Hematopoietic multipotent progenitor cell treated with erythropoietin and hydrocortisone succinate and interleukin-3 and kit ligand, for 4 days (in vitro differentiated cells): ENCODE measurements around the gene WDR87.

Experiments used
- DNase-seq: peaks from one replicate; pipeline ENCODE4 v3.0.0-alpha.2; 2015

The WDR87 gene

DNA sequence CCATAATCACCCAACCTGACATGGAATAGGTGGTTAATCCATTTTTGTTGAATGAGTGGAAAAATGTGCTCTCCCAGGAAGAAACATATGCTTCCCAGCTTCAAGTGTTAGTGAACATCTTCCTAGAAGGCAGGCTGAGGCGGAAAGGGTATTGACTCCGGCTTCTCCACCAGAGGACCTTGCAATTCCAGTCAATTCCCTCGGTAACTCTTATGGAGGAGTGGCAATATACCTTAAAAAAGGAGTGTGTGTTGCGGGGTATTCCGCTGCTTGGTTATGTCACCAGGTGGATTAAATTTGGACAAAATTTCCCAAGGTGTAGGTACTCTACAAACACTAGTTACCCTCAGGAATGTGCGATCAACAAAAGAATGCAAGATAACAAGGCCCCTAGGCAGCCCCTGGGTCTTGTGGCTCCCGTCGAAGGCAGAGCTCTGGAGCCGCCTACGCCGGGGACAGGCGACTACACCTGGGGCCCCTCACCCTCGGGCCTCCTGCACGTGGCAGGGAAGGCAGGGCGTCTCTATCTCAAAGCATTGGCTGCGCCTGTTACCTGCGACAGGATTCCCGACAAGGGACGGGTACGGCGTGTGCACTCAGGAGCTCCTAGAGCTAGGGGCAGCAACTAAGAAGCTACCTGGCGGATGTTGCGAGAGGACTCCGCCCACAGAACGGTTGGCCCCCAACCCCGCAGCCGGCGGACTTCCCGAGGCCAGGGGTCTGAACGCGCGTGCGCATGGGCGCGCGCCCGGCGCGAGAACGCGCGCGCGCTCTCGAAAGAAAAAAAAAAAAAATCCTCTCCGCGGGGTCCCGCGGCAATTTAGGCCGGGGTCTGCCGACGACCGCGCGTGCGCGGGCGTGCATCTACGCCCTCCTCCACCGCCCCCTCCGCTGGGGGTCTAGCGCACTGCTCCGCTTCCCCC, at the start of gene WDR87:
TSS of gene WDR87 (minus strand) at position 649 of the 923 bp plus-strand sequence. CDS start 8,355 bp downstream, outside the sequence.
- peak; percentile 69 for DNase-seq

DNA sequence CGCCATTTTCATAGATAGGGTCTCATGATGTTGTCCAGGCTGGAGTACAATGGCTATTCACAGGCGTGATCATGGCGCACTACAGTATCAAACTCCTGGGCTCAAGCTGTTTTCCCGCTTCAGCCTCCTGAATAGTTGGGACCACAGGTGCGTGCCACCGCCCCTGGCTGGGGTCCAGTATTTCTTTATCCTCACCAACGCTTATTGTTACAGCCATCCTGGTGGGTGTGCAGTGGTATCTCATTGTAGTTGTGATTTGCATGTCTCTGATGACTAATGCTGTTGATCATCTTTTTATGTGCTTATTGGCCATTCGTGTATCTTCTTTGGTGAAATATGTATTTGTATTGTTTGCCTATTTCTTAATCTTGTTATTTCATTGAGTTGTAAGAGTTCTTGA, 49.6 kb upstream of the WDR87 start:
- no peak for DNase-seq

DNA sequence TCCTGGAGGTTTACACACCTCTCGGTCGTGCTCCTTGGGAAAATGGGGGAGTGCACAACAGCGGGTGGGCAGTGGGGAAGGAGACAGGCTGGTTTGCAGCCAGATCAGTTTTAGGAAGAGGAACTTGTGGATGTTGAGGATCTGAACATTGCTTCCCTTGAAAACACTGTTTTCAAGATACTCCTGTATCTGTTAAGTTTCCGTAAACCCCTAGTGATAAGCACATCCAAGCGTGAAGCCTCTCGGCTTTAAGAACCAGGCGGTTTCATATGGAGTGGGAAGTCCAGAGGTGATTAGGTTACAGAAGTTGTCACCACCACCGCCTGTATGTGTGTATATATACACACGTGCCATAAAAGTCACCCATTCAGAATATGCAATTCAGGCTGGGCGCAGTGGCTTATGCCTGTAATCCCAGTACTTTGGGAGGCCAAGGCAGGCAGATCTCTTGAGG, 48.1 kb upstream of the WDR87 start:
- DNase-seq = no peak

DNA sequence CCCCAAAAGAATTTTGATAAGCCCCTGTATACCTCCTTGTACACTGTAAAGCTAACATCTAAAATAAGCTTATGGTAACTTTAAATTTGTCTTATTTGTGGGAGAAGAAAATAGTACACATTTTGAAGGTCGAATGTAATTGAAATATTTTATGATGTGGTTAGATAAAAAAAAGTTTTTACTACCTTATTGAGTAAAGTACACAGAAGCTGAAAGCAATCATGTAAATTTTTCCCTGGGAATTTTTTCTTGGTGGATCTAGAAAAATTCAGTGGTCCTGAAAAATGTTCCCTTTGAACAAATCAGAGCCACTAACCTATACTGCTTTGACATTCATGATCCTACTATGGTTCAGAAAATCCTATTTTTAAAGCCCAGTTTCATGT, 47.5 kb upstream of the WDR87 start:
- no peak for DNase-seq

DNA sequence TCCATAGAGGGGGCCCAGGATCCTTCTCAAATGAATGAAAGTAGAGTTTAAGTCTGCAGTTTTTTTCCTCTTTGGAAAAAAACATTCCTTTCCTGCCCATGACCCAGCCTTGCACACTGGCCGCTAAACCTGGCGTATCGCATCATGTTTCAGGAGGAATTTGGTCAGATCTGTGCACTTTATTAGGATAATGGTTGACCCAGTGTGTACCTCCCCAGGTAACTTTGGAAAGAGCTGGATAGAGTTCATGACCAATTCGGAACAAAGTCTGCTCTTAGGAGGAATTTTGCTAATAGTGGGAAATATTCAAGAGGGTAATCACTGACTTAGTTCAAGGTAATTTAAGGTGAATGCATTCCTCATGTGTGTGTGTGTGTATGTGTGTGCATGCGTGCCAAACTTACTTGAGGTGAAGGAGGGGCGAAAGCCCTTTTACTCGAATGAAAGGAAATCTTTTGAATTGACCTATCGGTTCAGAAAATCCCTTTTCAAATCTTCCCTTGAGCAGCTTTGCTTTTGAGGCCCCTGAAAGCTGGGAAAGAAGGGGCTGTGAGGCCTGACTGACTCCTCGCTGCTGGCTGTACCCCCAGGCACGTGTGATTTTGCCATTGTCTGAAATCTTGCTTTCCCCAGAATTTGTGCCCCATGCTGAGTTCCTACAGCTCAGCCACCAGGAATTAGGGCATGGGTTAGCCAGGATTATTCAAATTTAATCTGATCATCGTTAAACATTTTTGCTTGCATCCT, 47.0 kb upstream of the WDR87 start:
- no peak for DNase-seq

DNA sequence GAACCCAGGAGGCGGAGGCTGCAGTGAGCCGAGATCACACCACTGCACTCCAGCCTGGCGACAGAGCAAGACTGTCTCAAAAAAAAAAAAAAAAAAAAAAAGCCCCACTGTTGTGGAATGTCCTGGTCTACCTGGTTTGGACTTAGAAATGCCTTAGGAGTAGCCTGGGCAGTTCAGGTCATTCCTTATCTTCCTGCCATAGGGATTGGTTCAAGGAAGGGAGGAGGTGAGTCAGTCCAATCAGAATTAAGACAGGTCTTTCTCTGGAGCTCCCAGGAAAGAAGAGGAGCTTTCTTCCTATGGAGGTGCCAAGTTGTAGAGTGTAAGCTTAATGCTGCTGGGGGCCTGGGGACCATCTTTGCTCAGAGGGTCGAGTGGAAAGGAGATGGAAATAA, 45.4 kb upstream of the WDR87 start:
- no peak for DNase-seq

DNA sequence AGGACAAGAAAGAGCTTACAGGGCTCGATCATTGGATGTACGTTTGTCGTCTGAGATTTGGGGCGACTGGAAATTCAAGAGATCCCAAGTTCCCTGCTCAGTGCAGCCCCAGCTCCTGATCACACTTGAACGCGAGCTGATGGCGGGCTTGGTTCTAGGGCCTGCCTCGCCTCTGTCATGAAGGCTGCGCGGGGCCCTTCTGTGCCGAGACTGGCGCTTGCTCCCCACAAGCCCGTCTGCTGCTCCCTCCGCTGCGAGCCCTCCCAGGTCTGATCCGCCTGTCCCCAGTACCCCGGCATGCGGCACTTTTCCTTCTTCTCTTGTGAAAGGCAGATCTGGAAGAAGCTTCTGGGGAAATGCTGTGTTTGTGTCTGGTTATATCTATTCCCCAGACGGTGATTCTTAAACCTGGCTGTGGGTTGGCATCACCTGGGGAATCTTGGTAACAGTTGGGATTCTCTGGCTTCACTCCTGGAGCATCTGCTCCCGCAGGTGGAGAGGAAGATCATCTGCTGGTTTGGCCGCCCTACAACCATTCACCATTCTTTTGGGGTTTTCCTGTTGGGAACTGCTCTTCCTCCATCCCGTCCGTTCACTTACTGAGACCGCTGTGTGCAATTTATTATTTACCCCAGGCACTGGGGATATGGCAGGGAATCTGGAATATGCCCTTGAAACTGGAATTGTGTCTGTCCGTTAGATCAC, 44.2 kb upstream of the WDR87 start:
- no peak for DNase-seq

DNA sequence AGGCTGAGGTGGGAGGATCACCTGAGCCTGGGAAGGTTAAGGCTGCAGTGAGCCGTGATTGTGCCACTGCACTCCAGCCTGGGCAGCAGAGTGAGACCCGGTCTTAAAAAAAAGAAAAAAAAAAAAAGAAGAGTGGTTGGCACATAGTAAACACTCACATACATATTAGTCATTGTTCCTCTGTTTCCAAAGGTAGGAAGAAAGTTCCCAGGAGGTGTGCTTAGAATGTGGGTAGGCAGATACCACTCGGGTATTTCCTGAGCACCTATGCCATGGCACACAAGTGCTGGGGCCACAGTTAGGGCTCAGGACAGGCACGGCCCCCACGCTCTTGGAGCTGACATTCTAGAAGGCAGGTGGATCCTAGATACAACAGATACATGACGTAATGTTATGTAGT, 42.0 kb upstream of the WDR87 start:
- DNase-seq = no peak

DNA sequence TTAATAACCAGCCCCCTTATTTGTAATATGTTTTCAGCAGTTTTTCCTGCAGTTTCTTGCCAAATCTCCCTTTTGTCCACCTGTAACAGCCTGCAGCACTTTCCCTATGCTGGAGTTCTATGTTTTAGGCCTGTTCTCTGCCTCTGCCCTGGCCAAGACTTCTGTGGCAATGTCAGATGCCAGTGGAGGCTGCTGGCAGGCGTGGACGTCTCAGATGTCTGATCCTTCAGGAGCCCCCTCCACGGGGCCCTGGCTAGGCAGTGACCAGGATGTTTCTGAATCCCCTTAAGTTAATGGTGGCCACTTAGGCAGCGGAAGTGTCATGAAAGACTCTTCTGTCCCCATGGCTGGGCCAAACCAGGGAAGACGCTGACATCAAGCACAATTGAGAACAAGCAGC, 41.4 kb upstream of the WDR87 start:
- DNase-seq = no peak

DNA sequence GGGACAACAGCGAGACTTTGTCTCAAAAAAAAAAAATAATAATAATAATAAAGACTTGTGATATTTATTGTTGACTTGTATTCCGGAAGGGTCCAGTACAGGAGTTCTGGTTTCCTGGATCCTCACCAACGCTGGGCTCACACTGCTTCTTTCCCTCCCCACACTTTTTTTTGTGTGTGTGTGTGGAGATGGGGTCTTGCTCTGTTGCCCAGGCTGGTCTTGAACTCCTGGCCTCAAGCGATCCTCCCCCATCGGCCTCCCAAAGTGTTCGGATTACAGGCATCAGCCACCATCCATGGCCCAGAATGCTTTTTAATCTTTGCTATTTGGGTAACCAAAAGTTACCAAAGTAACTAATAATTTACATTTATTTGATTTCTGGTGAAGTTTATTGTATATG, 39.7 kb upstream of the WDR87 start:
- DNase-seq = no peak

DNA sequence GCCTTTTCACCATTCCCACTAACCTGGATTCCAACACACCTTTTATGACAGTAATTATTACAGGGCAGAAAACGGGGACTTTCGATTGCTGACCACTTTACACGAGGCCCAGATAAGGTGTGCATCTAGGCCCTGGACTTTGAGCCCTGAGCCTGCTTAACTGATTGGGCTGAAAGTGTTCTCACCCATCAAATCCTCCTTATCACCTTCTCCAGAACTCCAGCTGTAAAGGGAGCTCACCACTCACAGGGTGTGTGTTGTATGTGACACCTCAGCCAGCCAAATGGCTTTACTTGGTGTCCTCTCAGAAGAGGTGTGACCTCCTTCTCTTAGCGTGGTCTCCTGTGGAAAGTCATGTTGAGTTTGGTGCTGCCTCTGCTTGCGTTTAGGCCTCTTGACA, 37.1 kb upstream of the WDR87 start:
- DNase-seq = peak; percentile 68

DNA sequence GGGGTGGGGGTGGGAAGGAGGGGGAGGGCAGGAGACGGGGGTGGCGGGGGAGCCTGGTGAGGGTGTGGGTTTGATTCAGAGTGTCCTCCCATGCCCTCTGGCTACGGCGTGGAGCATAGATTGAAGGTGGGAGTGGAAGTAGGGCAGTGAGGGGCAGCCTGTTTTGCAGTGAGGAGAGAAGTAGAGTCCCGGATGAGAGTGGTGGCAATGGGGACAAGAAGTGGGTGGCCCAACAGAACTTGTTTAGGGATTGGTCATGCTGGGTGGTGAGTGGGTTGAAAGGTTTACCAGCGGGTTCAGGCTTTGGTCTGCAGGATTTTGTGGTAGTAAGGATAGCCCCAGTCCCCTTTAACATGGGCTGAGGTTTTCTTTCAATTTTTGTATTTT, 36.1 kb upstream of the WDR87 start:
- DNase-seq = no peak

DNA sequence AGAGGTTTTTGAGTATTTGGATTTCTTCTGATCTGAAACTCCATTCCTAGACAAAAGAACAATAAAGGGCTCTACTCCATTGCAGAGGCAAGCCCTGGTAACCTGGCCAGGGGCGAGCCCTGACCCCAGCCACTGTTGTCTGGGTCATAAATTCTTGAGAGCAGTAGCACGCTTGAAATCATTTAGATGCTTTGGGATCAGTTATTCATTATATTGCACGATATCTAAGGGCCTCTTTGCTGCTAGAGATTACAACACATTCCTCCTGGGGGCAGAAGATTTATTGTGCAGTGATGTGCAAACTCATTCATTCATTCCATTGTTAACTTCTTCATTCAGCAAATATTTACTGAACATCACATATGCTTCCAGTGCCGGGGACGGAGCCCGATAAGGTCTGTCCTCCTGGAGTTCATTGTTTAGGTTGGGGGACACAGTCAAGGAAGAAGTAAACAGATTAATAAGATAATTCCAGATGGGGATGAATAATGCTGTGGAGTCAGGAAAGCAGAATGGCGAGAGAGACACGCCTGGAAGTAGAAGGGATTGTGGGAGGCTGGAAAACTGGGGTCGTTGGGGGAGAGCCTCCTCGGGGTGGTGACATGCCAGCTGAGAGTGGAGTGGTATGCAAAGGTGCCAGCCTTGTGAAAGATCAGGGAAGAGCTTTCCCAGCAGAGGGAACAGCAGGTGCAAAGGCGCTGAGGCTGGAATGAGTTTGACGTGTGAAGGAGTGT, 35.6 kb upstream of the WDR87 start:
- no peak for DNase-seq

DNA sequence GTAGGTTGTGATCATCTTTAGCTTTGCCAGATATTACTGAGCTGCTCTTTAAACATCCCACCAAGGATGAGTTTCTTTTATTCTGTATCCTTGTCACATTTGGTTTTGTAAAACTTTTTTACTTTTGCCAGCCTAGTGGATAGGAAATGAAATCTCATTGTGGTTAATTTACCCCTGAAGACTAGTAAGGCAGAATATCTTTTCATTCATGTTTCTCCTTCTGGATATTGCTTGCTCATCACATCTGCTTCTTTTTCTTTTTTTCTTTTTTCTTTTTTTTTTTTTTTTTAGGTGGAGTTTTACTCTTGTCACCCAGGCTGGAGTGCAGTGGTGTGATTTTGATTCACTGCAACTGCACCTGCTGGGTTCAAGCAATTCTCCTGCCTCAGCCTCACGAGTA, 32.0 kb upstream of the WDR87 start:
- DNase-seq = peak; percentile 42

DNA sequence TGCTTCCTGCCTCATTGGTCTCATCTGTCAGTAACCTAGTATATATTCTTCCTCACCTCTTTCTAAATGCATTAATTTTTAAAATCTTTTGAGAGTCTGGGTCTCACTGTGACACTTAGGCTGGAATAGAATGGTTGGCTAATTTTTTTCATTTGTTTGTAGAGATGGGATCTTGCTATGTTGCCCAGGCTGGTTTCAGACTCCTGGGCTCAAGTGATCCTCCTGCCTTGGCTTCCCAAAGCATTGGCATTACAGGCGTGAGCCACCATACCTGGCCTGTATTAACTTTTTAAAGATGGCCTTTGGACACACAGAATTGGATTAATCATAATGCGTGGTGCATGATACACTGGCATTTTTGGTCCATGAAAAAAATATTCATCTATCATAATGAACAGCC, 30.5 kb upstream of the WDR87 start:
- no peak for DNase-seq

DNA sequence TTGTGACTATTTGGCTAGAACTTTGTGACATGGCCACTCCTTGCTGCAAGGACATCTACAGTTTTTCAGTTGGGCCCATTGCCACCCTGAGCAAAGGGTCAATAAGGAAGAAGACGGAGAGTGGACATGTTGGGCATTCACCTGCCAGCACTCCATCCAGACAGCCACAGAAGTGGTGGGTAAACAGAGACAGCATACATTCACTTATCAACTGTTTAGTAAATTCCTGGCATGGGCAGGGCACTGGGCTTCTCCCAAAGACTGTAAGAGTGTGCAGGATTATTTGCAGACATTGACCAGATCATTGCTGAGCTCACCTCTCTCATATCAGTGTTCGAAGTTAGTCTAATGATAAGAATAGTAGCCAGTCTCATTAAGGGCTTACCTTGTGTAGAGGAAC, 29.8 kb upstream of the WDR87 start:
- DNase-seq = no peak

DNA sequence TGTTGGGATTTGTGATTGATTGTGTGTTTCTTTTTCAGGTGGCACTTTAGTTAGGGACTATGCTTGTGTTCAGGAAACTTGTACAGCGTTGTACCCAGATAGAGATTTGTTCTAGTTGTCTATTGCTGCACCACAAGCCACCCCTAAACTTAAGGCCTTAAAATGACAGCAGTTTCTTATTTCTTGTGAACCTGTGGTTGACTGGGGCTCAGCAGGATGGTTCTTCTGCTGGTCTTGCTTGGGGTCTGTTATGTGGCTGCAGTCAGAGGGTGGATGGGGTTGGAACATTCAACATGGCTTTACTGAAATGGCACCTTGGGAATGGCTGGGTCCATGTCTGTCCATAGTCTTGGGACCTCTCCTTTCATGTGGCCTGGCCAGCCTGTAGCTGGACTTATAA, 28.9 kb upstream of the WDR87 start:
- no peak for DNase-seq

DNA sequence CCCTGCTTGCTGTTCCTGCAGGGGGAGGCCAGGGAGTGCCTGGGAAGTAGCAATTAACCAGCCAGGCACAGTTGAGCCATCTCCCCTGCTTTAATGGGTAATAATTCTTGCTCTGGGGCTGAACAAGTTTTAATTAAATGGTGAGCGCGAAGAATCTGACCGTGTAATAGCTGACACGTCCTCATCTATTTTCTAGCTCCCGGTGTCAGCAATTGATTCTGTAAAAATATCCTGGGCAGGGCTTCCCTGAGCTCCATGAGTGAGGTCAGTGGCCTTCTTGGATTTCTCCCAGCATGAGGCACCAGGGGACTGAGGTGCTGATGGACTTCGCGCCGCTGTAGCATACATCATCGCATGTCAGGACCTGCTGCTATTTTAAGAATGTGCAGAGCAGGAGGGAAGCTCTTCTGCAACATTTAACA, 27.6 kb upstream of the WDR87 start:
- DNase-seq = no peak

DNA sequence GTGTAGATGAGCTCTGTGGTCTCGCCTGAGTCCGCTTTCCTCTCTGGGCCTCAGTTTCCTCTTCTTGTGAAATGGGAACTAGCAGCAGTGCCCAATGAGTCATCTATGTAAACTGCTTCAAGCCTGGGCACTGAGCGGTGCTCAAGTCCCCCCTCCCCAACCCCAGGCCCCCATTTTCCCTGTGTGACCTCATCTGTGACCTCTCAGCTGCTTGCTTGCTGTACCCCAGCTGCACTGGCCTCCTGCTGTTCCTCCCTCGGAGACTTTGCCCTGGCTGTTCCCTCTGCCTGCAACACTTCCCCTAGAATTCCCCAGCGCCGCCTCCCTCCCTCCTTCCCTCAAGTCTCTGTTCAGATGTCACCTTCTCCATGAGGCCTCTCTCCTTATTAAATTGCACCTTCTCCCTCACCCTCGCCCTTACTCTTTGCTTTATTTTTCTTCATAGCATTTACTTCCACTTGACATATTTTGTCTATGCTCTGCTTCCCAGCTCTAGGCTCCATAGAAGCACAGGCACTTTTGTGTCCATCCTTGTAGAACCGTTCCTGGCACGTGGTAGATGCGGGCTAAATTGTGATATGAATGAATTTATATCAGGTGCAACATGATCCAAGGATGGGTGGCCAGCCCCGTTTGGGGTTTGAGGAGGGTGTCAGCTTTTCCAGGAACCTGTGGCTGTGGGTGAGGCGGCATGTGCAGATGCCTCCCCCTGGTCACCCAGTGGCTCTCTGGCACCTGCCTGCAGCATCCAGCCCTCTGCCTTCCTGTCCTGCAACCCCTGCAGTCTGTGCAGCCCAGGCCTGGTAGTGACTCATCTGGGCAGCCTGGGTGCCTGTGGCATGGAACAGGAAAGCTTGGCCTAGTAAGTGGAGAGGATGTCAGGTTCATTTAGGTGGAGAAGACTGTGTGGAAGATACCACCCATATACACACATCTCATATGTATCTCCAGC, 26.9 kb upstream of the WDR87 start:
- peak; percentile 23 for DNase-seq

DNA sequence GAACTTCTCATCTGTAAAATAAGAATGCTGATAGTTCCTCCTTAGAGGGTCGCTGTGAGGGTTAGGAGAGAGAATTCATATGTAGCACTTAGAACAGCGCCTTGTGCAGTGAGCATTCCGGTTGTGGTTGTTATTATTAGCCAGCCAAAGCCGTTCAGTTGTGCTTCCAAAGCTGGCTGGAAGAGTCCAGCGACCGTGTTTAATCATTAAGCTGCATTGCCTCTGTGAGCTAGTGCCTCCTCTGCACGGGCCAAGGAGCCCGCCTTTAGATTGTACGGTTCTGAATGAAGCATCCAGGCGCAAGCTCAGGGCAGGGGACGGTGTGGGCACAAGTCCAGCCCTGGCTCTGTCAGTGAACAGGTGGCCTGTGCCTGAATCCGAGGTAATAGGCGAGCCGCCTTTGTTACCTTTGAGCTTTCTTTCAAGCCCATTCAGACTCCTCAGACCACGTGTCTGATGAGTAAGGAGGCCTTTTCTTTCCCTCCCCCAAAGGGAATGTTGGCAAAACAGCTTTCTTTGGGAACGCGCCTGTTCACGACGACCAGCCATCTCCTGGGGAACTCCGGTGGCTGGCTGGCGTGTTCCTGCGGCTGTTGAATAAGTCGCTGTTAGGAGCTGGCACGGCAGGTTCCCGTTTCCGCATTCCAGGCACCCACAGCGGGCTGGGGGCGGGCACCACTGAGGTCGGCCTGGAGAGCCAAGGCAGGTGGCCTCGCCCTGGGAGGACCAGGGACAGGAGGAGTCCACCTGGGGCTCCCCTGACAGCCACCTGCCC, 25.7 kb upstream of the WDR87 start:
- DNase-seq = peak; percentile 81

DNA sequence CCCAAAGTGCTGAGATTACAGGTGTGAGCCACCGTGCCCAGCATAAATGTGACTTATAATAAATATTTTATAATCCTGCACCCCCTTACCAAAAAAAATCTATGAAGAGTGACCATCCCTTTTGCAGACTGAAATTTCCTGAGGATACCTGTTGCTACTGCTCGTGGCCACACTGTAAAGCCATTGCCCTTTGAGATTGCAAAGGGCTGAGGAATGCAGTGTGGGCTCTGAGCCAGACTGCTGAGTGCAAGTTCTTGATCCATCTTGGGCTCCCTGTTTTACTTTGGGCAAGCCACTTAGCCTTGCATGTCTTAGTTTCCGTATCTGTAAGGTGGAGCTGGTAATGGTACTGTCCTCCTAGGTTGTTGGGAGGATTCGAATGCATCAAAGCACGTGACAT, 24.0 kb upstream of the WDR87 start:
- no peak for DNase-seq
